Measurements from ENCODE around the gene HEPN1.
A peak's percentile ranks its signal among the peaks of the same experiment; 100 is the strongest.

The HEPN1 gene

DNA sequence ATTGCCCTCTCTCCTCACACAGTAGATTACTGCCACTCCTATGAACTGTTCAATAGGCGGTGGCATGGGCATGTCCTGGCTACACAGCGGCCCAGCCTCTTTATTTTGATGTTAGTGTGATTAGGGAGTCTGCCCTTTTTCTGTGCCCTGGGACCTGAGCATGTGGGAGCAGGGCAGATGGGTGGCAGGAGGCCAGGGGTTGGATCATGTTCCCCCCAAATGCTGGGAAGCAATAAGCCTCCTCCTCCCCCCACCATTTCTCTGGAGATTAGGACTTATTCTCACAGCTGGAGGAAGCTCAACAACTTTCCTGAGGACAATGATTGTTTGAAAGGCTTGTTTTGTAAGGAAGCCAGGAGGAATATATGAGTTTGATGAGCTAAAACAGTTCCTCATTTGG is 848 bp downstream of the HEPN1 start:
- no peak overlapping the region for H3K4me3 ChIP-seq (ENCODE audit: low read length)
- DNase-seq (ENCODE audit: low read depth) = no peak
- TF ChIP-seq, protein P1, sequence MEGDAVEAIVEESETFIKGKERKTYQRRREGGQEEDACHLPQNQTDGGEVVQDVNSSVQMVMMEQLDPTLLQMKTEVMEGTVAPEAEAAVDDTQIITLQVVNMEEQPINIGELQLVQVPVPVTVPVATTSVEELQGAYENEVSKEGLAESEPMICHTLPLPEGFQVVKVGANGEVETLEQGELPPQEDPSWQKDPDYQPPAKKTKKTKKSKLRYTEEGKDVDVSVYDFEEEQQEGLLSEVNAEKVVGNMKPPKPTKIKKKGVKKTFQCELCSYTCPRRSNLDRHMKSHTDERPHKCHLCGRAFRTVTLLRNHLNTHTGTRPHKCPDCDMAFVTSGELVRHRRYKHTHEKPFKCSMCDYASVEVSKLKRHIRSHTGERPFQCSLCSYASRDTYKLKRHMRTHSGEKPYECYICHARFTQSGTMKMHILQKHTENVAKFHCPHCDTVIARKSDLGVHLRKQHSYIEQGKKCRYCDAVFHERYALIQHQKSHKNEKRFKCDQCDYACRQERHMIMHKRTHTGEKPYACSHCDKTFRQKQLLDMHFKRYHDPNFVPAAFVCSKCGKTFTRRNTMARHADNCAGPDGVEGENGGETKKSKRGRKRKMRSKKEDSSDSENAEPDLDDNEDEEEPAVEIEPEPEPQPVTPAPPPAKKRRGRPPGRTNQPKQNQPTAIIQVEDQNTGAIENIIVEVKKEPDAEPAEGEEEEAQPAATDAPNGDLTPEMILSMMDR (conservative IDR thresholded peaks at IDR 0.05; ENCODE audit: low read depth, low read length) = no peak

- DNase-seq (ENCODE audit: low read depth) = no peak
- TF ChIP-seq, protein P1 (conservative IDR thresholded peaks at IDR 0.05; ENCODE audit: low read depth, low read length) = no peak
- H3K4me3 ChIP-seq (ENCODE audit: low read length) = peak overlapping the region; percentile 28
Measured at GRCh38 chr11:124920356-124920755, 1.3 kb downstream of the HEPN1 start.

GRCh38 chr11:124920870-124921609 is 2.0 kb downstream of the HEPN1 start:
- TF ChIP-seq, protein P1 (conservative IDR thresholded peaks at IDR 0.05; ENCODE audit: low read depth, low read length) = no peak
- peak overlapping the region; percentile 28 for H3K4me3 ChIP-seq (ENCODE audit: low read length)
- peak; percentile 30 for DNase-seq (ENCODE audit: low read depth)

DNA sequence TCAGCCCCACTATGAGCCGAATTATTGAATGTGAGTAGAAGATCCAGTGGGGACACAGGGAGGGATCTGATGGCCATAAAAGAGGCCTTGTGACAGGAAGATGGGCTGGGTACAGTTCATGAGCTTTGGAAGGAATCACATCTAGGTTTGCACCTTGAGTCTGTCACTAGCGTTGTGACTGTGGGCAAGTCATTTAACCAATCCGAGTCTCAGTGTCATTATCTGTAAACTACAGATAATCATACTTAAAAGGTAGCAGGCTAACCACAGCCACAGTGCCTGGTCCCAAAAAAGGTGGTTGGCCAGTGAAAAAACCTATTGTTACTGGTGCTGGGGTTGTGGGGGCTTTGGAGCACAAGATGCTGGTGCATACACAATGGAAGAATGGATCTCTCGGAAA is 3.8 kb downstream of the HEPN1 start:
- no peak for DNase-seq (ENCODE audit: low read depth)
- TF ChIP-seq, protein P1 (conservative IDR thresholded peaks at IDR 0.05; ENCODE audit: low read depth, low read length) = no peak
- no peak overlapping the region for H3K4me3 ChIP-seq (ENCODE audit: low read length)

DNA sequence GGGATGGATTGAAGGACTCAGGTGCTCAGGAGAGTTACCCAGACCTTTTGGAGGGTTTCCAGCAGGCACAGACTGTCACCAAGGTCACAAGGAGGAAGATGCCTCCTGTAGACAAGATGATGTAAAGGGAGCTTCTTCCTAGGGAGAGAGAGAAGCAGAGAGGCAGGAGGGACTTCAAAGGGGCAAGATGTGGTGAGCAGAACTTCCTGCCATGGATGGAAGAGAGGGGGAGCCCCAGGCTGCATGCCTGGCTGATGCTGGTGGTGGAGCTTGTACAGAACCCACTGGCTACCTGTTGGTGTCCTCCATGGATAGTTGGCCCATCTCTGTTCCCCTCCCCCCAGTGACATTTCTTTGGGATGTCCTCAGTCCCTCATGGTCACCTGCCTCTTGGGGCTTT is 4.2 kb downstream of the HEPN1 start:
- DNase-seq (ENCODE audit: low read depth) = no peak
- no peak overlapping the region for H3K4me3 ChIP-seq (ENCODE audit: low read length)
- TF ChIP-seq, protein P1 (conservative IDR thresholded peaks at IDR 0.05; ENCODE audit: low read depth, low read length) = no peak

DNA sequence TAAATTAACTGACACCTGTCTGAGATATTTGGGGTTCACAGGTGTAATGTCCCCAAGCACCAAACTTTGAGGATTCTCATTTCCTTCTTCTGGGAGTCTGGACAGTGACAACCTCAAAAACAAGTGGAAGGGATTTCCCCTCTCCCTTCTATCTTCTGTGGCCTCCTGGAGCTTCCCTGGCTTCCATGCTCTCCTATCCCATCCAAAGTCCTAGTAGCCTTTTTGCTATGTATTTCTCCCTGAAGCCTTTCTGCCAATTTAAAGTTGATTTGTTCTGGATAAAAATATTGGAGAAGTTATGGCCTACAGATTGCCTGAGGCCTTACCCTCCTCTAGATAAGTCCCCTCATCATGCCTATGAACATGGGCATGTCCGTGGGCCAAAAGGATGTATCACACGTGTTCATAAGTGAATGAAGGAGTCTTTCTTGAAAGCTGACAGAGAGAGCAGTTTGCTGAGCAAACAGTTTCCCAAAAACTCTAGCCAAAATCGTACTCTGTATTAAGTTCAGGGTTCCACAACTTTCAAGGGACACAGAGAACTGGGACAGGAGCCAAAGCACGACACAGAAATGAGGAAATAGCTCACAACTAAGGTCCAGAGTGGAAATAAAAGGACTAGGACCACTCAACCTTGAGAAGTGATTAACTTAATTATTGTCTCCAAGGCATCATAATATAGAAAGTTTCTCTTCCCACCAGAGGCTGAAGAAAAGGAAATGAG is 10.1 kb downstream of the HEPN1 start:
- no peak for DNase-seq (ENCODE audit: low read depth)
- TF ChIP-seq, protein P1 (conservative IDR thresholded peaks at IDR 0.05; ENCODE audit: low read depth, low read length) = no peak
- no peak overlapping the region for H3K4me3 ChIP-seq (ENCODE audit: low read length)

- TF ChIP-seq, protein P1 (conservative IDR thresholded peaks at IDR 0.05; ENCODE audit: low read depth, low read length) = no peak
- H3K4me3 ChIP-seq (ENCODE audit: low read length) = no peak overlapping the region
- DNase-seq (ENCODE audit: low read depth) = no peak
Measured at GRCh38 chr11:124930799-124931198, 11.7 kb downstream of the HEPN1 start.
